Type B pancreatic cell (in vitro differentiated cells): ENCODE measurements around the gene DIAPH3. TPM values are rescaled to one million over a fixed set of nuclear protein-coding genes. Genes with fewer than 3 reads are reported as not detected.
"Not testable (repeated sequence)": the region's sequence is repeated elsewhere in the genome, so short reads cannot be mapped to it uniquely, and the experiment has no call there.

Experiments used
- DNase-seq: peaks from one replicate; pipeline ENCODE4 v3.0.0; 2021; ENCODE audit warnings: mixed read lengths; ENCODE audit not compliant: unreplicated experiment; ENCODE audit errors: extremely low spot score
- H3K27ac Mint-ChIP-seq: 2 replicates; pipeline ENCODE4 v1.8.0; 2021; ENCODE audit warnings: mild to moderate bottlenecking, mixed read lengths
- H3K27me3 Mint-ChIP-seq: 2 replicates; pipeline ENCODE4 v1.8.0; 2021; ENCODE audit warnings: mixed read lengths
- H3K36me3 Mint-ChIP-seq: 2 replicates; pipeline ENCODE4 v1.8.0; 2021; ENCODE audit warnings: mixed read lengths
- H3K4me1 Mint-ChIP-seq: one replicate; pipeline ENCODE4 v1.8.0; 2021; ENCODE audit warnings: mixed read lengths; ENCODE audit not compliant: unreplicated experiment
- H3K4me3 Mint-ChIP-seq: 2 replicates; pipeline ENCODE4 v1.8.0; 2021; ENCODE audit warnings: mild to moderate bottlenecking, mixed read lengths
- H3K9me3 Mint-ChIP-seq: 2 replicates; pipeline ENCODE4 v1.8.0; 2021; ENCODE audit warnings: mixed read lengths
- CTCF ChIP-seq: fragments of 200-600 bp; sonication (generic); conservative IDR thresholded peaks from 2 replicates; pipeline ENCODE4 v1.5.0; 2021; ENCODE audit warnings: antibody characterized with exemption, mild to moderate bottlenecking
- total RNA-seq: library from RNA; stranded (reverse); gene quantifications from 2 replicates; pipeline ENCODE4 v1.2.1, GENCODE V29; 2021; ENCODE audit warnings: low replicate concordance

The DIAPH3 gene
- total RNA-seq, 1 donor from 2014 or later, result 16.9 TPM

- Mint-ChIP-seq H3K9me3 (no peaks in the 10 kb centered on the region), H3K4me3 (no peak overlapping the region), H3K36me3 (no peaks in the 10 kb centered on the region), H3K4me1 (no peaks in the 10 kb centered on the region), H3K27me3 (no peaks in the 10 kb centered on the region), H3K27ac (no peak overlapping the region)
- TF ChIP-seq CTCF, result no peak
- no peak for DNase-seq
These were observed 37.6 kb upstream of the DIAPH3 start for GRCh38 chr13:60201286-60201685.

GRCh38 chr13:60195893-60196292, 32.2 kb upstream of the DIAPH3 start:
- not testable (repeated sequence) for H3K4me3 Mint-ChIP-seq, H3K36me3 Mint-ChIP-seq, H3K27ac Mint-ChIP-seq, DNase-seq, H3K9me3 Mint-ChIP-seq, H3K27me3 Mint-ChIP-seq, H3K4me1 Mint-ChIP-seq

GRCh38 chr13:60182907-60183306, 19.2 kb upstream of the DIAPH3 start:
- no peaks in the 10 kb centered on the region for H3K4me1 Mint-ChIP-seq
- no peak overlapping the region for H3K4me3 Mint-ChIP-seq
- H3K27ac Mint-ChIP-seq, result no peak overlapping the region
- no peak for TF ChIP-seq CTCF
- no peaks in the 10 kb centered on the region for H3K9me3 Mint-ChIP-seq
- DNase-seq, result no peak
- no peaks in the 10 kb centered on the region for H3K27me3 Mint-ChIP-seq
- H3K36me3 Mint-ChIP-seq, result no peaks in the 10 kb centered on the region

GRCh38 chr13:60178327-60178726, 14.6 kb upstream of the DIAPH3 start:
- Mint-ChIP-seq H3K36me3 (no peaks in the 10 kb centered on the region), H3K4me3 (no peak overlapping the region), H3K4me1 (no peaks in the 10 kb centered on the region), H3K27ac (no peak overlapping the region), H3K9me3 (no peaks in the 10 kb centered on the region), H3K27me3 (no peaks in the 10 kb centered on the region)
- no peak for DNase-seq
- no peak for TF ChIP-seq CTCF

- Mint-ChIP-seq H3K27ac (no peak overlapping the region), H3K4me1 (no peaks in the 10 kb centered on the region), H3K9me3 (no peaks in the 10 kb centered on the region), H3K4me3 (no peak overlapping the region), H3K36me3 (no peaks in the 10 kb centered on the region), H3K27me3 (no peaks in the 10 kb centered on the region)
- no peak for TF ChIP-seq CTCF
- no peak for DNase-seq
These were observed 11.8 kb upstream of the DIAPH3 start for GRCh38 chr13:60175571-60175970.

GRCh38 chr13:60174113-60174512, 10.4 kb upstream of the DIAPH3 start:
- no peaks in the 10 kb centered on the region for H3K4me1 Mint-ChIP-seq
- no peaks in the 10 kb centered on the region for H3K27me3 Mint-ChIP-seq
- H3K9me3 Mint-ChIP-seq, result no peaks in the 10 kb centered on the region
- no peak overlapping the region for H3K27ac Mint-ChIP-seq
- TF ChIP-seq CTCF, result no peak
- no peak for DNase-seq
- no peak overlapping the region for H3K4me3 Mint-ChIP-seq
- H3K36me3 Mint-ChIP-seq, result no peaks in the 10 kb centered on the region
